Panc1 (cell line): ENCODE measurements around the gene CSF1R. TPM values are rescaled to one million over a fixed set of nuclear protein-coding genes. Genes with fewer than 3 reads are reported as not detected.

Experiments used
- ATAC-seq: fragments of 200-7000 bp; cut with Tn5 transposase; 2 replicates; pipeline ENCODE4 v1.9.1; 2020; ENCODE audit warnings: mild to moderate bottlenecking, moderate library complexity
- BruUV-seq: library from RNA; stranded (reverse); fragments of 400-500 nt; replicated peaks from 2 replicates; lab custom pipeline; 2021; lab: Mats Ljungman, UMichigan
- CTCF ChIA-PET: fragments of 300-600 bp; sonication (Branson Sonifier 250); formaldehyde crosslinking; loops from one replicate; lab custom pipeline; 2022; ENCODE audit warnings: antibody characterized with exemption; lab: Charles Lee
- POLR2A ChIA-PET: fragments of 300-600 bp; sonication (Branson Sonifier 250); formaldehyde crosslinking; loops from one replicate; lab custom pipeline; 2022; ENCODE audit warnings: antibody characterized with exemption; lab: Charles Lee
- DNase-seq: peaks from one replicate; pipeline ENCODE4 v3.0.0-alpha.2; 2010; ENCODE audit warnings: low read depth, low spot score
- H3K27ac ChIP-seq: 2 replicates; pipeline ENCODE4 v1.5.1; 2011; ENCODE audit warnings: mild to moderate bottlenecking, low read length, inconsistent platforms
- H3K27me3 ChIP-seq: fragments of 200-500 bp; sonication (Bioruptor generic); 2 replicates; pipeline ENCODE4 v1.6.0; 2014; ENCODE audit warnings: low read length, inconsistent platforms; ENCODE audit not compliant: control insufficient read depth, insufficient read depth
- H3K36me3 ChIP-seq: fragments of 200-500 bp; sonication (Bioruptor generic); 2 replicates; pipeline ENCODE4 v1.5.1; 2014; ENCODE audit warnings: inconsistent platforms, mild to moderate bottlenecking, low read length, moderate library complexity; ENCODE audit not compliant: control insufficient read depth, insufficient read depth
- H3K4me1 ChIP-seq: 2 replicates; pipeline ENCODE4 v1.5.1; 2011; ENCODE audit warnings: inconsistent platforms, mild to moderate bottlenecking, low read length, moderate library complexity; ENCODE audit not compliant: control insufficient read depth, insufficient read depth
- H3K4me3 ChIP-seq, 2 experiments: 2 replicates each; pipeline ENCODE4 v1.5.1; 2011 to 2012; ENCODE audit warnings: low read depth in 2 of 2, low read length in 2 of 2, mild to moderate bottlenecking in 2 of 2, inconsistent platforms in 1 of 2, moderate library complexity in 1 of 2
- H3K9me3 ChIP-seq: fragments of 200-500 bp; sonication (Bioruptor generic); 2 replicates; pipeline ENCODE4 v1.5.1; 2014; ENCODE audit warnings: low read depth, mild to moderate bottlenecking, inconsistent platforms, low read length, moderate library complexity; ENCODE audit not compliant: control insufficient read depth, insufficient read depth
- CTCF ChIP-seq: fragments of 450-650 bp; IDR thresholded peaks from 2 replicates; pipeline ENCODE4 v1.5.1; 2017; ENCODE audit warnings: mild to moderate bottlenecking
- POLR2AphosphoS5 ChIP-seq: IDR thresholded peaks from 2 replicates; pipeline ENCODE4 v1.6.1; 2012; ENCODE audit warnings: mild to moderate bottlenecking, low read depth, low read length, moderate library complexity
- REST ChIP-seq, 2 experiments: IDR thresholded peaks; 2 replicates each; pipeline ENCODE4 v1.6.1; 2011 to 2012; ENCODE audit warnings: low read depth in 2 of 2, control low read depth in 1 of 2, low read length in 1 of 2, mild to moderate bottlenecking in 1 of 2, moderate library complexity in 1 of 2; ENCODE audit not compliant: insufficient read depth in 1 of 2
- SIN3A ChIP-seq: IDR thresholded peaks from 2 replicates; pipeline ENCODE4 v1.6.1; 2012; ENCODE audit warnings: low read depth, mild to moderate bottlenecking, low read length, moderate library complexity, borderline replicate concordance; ENCODE audit not compliant: insufficient read depth
- TCF7L2 ChIP-seq: IDR thresholded peaks from 2 replicates; pipeline ENCODE4 v1.6.1; 2011; ENCODE audit warnings: mild to moderate bottlenecking, low read depth, low read length, inconsistent platforms
- in situ Hi-C: cut with HindIII; loops from 2 replicates; pipeline ENCODE4 v1.10.0; 2016; ENCODE audit warnings: low sequenced_read_pairs, low pct_unique_long_range_greater_than_20kb
- intact Hi-C: fragments of 100-400 bp; cut with micrococcal nuclease; formaldehyde crosslinking; loops from one replicate; pipeline ENCODE4 v1.10.0; 2022; ENCODE audit not compliant: unreplicated experiment
- total RNA-seq: library from RNA; stranded (reverse); gene quantifications from one replicate; pipeline ENCODE4 v1.2.1, GENCODE V29; 2021; ENCODE audit not compliant: unreplicated experiment

Gene CSF1R
- total RNA-seq, 1 experiment from 2014 or later, result 0.05 TPM

- ChIA-PET POLR2A (no interaction called here), CTCF (interaction anchor here (0.6 kb wide), 1 partner anchor 557 kb away, joined by 3 read pairs; no protein-coding TSS in a partner anchor)
- no peak overlapping the region for H3K27ac ChIP-seq
- no peak overlapping the region for H3K4me3 ChIP-seq
- in situ Hi-C loops (no loop called here), intact Hi-C loops (no loop called here)
- H3K27me3 ChIP-seq, result no peaks in the 10 kb centered on the region
- no peaks in the 10 kb centered on the region for H3K36me3 ChIP-seq
- H3K4me1 ChIP-seq, result peaks cover 7% of the 10 kb centered on the region
- DNase-seq (no peak), ATAC-seq (no peak)
- BruUV-seq, result no TSS peak
- no peaks in the 10 kb centered on the region for H3K9me3 ChIP-seq
- no peak for TF ChIP-seq SIN3A
- no peak for TF ChIP-seq REST (IDR thresholded peaks at IDR 0.05; ENCODE audit: insufficient read depth in 1 of 2, low read depth in 2 of 2, low read length in 1 of 2)
- no peak for TF ChIP-seq POLR2AphosphoS5
- no peak for TF ChIP-seq TCF7L2
- TF ChIP-seq CTCF, result no peak
These were observed 33.7 kb upstream of the CSF1R start for GRCh38 chr5:150120062-150120441.

GRCh38 chr5:150119421-150120061 is 33.2 kb upstream of the CSF1R start:
- no peak for TF ChIP-seq CTCF
- no peak for TF ChIP-seq REST (IDR thresholded peaks at IDR 0.05; ENCODE audit: insufficient read depth in 1 of 2, low read depth in 2 of 2, low read length in 1 of 2)
- no peak for TF ChIP-seq SIN3A
- no peak for TF ChIP-seq POLR2AphosphoS5
- TF ChIP-seq TCF7L2, result no peak
- in situ Hi-C loops, result no loop called here
- ChIA-PET POLR2A (interaction anchor here (0.6 kb wide), 1 partner anchor 32 kb away, joined by 10 read pairs; no protein-coding TSS in a partner anchor), CTCF (no interaction called here)
- no TSS peak for BruUV-seq
- Histone ChIP-seq H3K4me1 (peaks cover 7% of the 10 kb centered on the region), H3K9me3 (no peaks in the 10 kb centered on the region), H3K27ac (no peak overlapping the region), H3K27me3 (no peaks in the 10 kb centered on the region), H3K36me3 (no peaks in the 10 kb centered on the region), H3K4me3 (no peak overlapping the region)
- no peak for ATAC-seq
- intact Hi-C loops, result no loop called here
- no peak for DNase-seq
